ENCODE measurements around the gene KLHL18.
"Not testable (repeated sequence)": the region's sequence is repeated elsewhere in the genome, so short reads cannot be mapped to it uniquely, and the experiment has no call there.

The KLHL18 gene

GRCh38 chr3:47282424-47283192 is at the start of gene KLHL18, which contains the start of gene KIF9:
KLHL18 (plus strand) TSS chr3:47282944; CDS start chr3:47282966, 22 bp downstream.
KIF9 (minus strand) TSS chr3:47282799; CDS start chr3:47277374, 5,425 bp downstream.
- peak; percentile 93 for DNase-seq (ENCODE audit: low read depth)

GRCh38 chr3:47238017-47238416 is 44.7 kb upstream of the KLHL18 start:
- no peak for DNase-seq (ENCODE audit: low read depth)

DNA sequence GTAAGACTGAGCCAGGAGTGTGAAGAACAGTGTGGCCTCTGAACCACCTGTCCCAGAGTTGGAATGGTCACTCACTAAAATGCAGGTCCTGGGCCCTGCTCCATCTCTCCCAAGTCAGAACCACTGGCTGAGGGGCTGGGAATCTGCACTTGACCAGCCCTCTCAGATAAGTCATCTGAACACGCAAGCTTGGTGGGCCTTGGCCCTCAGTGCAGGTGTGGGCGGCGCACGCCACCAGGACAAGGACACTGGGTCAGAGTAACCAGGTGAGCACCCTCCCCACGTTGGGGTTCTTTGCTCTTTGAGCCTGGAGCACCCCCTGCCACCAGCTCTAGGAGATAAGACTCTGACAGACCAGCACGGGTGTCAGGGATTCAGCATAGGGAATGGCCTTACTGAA is 42.8 kb upstream of the KLHL18 start:
- DNase-seq (ENCODE audit: low read depth) = no peak

DNA sequence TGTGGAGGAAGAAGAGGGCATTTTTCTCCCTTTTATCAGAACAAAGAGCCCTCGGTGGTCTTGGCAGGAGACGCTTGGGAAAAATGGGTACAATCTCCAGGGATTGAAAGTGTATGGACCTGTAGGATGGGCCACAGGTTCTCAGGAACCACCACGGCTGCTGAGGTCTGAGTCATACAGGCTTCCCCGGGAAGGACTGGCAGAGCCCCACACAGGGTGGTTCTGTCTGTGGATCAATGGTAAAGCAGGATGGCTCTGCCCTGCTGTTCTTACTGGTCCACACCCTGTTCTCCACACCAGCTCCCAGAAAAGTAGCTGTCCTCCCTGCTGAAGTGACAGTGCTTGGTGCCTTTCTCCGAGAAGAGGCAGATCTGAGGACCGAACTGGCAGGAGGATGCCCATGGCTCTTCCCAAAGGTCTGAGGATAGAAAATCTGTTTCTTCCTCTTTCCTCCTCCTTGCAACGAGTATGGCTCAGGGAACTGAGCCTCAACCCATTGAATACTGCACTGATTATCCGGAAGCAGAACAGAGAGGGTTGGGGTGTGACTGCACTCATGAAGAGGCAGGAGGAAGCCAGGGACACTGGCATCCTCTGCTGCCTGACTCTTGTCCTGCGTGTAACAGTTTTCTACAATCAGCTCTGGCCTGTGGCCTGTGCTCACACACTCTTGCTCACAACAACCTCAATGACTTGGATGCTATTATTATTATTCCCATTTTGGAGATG is 39.2 kb upstream of the KLHL18 start:
- DNase-seq (ENCODE audit: low read depth) = no peak

GRCh38 chr3:47244531-47245100 is 38.1 kb upstream of the KLHL18 start:
- DNase-seq (ENCODE audit: low read depth) = no peak

DNA sequence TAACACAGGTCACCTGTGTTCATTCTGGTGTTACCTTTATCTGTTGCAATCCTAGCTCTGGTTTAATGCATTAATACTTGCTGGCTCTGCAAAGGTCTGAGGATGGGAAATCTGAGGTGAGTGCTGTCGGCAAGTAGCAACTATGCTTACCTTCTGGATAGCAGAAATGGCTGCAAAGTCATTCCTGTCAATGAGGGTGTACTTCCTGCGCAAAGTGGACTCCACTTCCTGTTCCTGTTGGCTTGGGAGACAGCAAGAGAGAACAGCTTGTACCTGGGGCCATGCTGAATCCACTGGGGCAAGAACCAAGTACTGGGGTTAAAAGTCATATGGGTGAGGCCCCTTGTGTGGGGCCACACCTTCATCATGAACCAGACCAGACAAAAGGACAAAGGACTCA is 37.5 kb upstream of the KLHL18 start:
- DNase-seq (ENCODE audit: low read depth) = no peak

- DNase-seq (ENCODE audit: low read depth) = no peak
Observed at GRCh38 chr3:47247131-47248064, 35.3 kb upstream of the KLHL18 start.

- no peak for DNase-seq (ENCODE audit: low read depth)
Observed at GRCh38 chr3:47250309-47251060, 32.3 kb upstream of the KLHL18 start.

- DNase-seq (ENCODE audit: low read depth) = not testable (repeated sequence)
Observed at GRCh38 chr3:47251085-47251484, 31.7 kb upstream of the KLHL18 start.

- no peak for DNase-seq (ENCODE audit: low read depth)
Observed at GRCh38 chr3:47251689-47252088, 31.1 kb upstream of the KLHL18 start.

DNA sequence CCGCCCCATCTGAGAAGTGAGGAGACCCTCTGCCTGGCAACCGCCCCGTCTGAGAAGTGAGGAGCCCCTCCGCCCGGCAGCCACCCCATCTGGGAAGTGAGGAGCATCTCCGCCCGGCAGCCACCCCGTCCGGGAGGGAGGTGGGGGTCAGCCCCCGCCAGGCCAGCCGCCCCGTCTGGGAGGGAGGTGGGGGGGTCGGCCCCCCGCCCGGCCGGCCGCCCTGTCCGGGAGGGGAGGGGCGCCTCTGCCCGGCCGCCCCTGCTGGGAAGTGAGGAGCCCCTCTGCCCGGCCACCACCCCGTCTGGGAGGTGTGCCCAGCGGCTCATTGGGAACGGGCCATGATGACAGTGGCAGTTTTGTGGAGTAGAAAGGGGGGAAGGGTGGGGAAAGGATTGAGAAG is 26.4 kb upstream of the KLHL18 start:
- not testable (repeated sequence) for DNase-seq (ENCODE audit: low read depth)

DNA sequence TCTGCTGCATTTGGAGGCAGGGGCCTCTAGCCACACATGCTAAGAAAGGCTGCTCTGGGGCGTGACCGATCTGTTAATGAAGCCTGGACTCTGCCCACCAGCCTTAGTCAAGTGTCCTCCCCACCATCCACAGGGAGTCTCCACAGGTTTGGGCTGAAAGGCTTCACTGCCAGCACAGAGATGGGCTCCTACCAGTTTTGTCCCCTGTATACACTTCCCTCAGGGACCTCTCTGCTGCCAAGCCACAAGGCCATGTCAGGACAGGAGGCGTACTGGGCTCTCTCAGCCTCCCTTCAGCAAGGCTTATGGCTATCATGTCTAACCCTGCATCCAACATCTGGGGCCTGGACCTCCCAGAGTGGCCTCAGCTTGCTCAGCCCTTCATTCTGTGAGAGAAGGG is 23.6 kb upstream of the KLHL18 start:
- DNase-seq (ENCODE audit: low read depth) = no peak

- DNase-seq (ENCODE audit: low read depth) = no peak
Observed at GRCh38 chr3:47260605-47261004, 22.1 kb upstream of the KLHL18 start.

DNA sequence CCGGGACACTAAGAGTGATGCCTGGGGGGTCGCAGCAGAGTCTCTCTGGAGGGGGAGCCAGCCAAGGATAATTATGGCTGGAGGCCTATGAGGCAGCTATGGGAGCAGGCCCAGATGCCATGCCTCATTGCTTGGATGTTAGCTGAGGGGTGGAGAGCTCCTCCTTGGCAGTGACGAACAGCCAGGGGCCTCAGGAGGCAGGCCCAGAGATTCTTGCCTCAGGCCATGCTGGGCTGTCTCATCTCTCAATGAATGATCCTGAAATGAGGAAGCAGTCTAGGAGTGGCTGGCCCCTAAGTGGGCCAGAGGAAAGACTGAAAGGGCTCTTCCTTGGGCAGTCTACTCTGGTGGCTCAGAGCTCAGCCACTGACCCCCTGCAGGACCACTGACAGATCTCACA is 21.4 kb upstream of the KLHL18 start:
- no peak for DNase-seq (ENCODE audit: low read depth)

- no peak for DNase-seq (ENCODE audit: low read depth)
Observed at GRCh38 chr3:47265008-47265407, 17.7 kb upstream of the KLHL18 start.

DNA sequence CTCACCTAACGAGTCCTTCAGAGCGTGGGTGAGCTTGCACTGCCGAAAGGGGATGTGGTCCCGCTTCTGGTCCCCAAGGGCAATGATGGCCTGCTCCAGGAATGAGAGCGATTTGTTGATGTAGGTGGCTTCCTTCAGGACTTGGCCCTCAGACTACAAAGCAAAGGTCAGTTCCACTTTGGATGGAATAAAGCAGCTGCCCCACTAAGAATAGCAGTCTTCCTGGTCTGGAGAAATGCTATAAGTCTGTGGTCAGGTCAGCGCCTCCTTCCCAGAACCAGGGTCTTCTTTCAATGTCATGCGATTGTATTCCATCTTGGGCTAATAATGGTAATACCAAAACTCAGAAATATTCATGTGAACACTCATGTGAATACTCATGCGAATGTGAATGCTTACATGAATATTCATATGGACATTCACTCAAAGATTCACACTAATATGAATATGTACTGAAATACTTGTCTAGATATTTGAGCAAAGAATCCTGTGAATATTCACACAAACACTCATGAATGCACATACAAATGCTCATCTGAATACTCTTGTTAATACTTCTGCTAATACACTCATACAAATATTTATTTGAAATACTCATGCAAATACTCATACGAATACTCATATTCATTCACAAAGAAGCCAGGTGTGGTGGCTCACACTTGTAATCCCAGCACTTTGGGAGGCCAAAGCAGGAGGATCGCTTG is 16.9 kb upstream of the KLHL18 start:
- DNase-seq (ENCODE audit: low read depth) = no peak

DNA sequence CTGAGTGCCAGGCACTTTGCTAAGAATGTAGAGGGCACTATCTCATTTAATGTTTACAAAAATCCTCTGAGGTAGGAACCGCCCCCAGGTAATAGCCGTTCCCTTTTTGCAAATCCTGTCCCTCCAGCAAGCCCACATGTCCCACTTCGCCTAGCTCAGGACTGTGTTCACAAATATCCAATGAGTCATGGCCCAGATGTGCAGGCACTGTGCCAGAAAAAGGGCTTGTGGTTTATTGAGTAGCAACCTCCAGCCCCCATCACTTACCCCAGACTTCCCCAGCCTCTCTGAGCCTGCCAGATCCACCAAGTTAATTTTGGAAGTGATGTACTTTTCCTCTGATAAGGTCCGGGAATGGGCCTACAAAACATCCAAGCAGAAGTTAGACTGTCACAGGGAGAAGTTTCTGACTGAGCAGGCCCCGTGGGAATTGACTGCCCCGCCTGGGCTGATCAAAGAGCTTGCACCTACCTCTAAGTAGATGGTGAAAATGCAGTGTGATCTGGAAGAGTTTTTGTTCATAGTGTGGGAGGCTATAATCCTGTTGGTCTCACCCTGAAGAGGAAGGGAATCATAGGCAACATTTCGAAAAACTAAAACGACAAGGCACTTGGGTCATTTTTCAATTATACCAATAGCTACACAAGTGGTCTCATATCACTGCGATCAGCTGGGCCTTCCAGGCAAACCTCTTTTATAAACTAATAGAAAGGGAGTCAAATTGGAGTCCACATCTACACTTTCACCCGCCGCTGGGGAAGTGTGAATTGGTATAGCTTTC is 15.8 kb upstream of the KLHL18 start:
- peak; percentile 13 for DNase-seq (ENCODE audit: low read depth)

DNA sequence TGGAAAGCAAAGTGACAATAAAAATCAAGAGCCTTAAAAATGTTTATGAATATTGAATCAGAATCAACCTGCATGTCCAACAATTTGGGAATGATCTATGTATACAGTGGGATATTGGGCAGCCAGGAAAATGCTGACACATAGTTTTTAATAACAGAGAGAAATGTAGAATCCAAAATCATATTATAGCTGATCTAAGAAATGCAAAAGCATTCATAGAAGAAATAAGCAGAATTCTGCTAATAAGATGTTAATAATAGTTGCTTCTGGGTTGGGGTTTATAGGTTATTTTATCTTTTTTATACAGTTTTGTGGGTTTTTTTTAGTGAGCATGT is 15.3 kb upstream of the KLHL18 start:
- no peak for DNase-seq (ENCODE audit: low read depth)

GRCh38 chr3:47270526-47270925 is 12.2 kb upstream of the KLHL18 start:
- DNase-seq (ENCODE audit: low read depth) = no peak

GRCh38 chr3:47273564-47273963 is 9.2 kb upstream of the KLHL18 start:
- DNase-seq (ENCODE audit: low read depth) = no peak
